GM06990 (cell line): ENCODE results near the gene OR2H2.

Experiments
- DNase-seq: peaks from one replicate; pipeline ENCODE4 v3.0.0-alpha.2; 2011; ENCODE audit not compliant: insufficient read length; ENCODE audit errors: extremely low read depth
- H3K27me3 ChIP-seq: replicated peaks from 2 replicates; pipeline ENCODE4 v1.6.0; 2011; ENCODE audit warnings: low read length; ENCODE audit not compliant: control insufficient read depth, insufficient read depth
- H3K36me3 ChIP-seq: 2 replicates; pipeline ENCODE4 v1.5.1; 2011; ENCODE audit warnings: low read length; ENCODE audit not compliant: control insufficient read depth, insufficient read depth
- H3K4me3 ChIP-seq: replicated peaks from 2 replicates; pipeline ENCODE4 v1.5.1; 2011; ENCODE audit warnings: low read depth, mild to moderate bottlenecking, control low read depth, low read length
- TF ChIP-seq, protein P1 (sequence below): IDR thresholded peaks from 2 replicates; pipeline ENCODE4 v1.5.1; 2011; ENCODE audit warnings: low read length, control low read depth, mild to moderate bottlenecking, inconsistent platforms; ENCODE audit not compliant: insufficient read depth, poor library complexity, severe bottlenecking

The OR2H2 gene

GRCh38 chr6:29602564-29603361 is 17.8 kb downstream of the OR2H2 start:
- Histone ChIP-seq H3K4me3 (no peak overlapping the region), H3K36me3 (no peaks in the 10 kb centered on the region), H3K27me3 (peaks cover under 1% of the 10 kb centered on the region)
- TF ChIP-seq, protein P1, sequence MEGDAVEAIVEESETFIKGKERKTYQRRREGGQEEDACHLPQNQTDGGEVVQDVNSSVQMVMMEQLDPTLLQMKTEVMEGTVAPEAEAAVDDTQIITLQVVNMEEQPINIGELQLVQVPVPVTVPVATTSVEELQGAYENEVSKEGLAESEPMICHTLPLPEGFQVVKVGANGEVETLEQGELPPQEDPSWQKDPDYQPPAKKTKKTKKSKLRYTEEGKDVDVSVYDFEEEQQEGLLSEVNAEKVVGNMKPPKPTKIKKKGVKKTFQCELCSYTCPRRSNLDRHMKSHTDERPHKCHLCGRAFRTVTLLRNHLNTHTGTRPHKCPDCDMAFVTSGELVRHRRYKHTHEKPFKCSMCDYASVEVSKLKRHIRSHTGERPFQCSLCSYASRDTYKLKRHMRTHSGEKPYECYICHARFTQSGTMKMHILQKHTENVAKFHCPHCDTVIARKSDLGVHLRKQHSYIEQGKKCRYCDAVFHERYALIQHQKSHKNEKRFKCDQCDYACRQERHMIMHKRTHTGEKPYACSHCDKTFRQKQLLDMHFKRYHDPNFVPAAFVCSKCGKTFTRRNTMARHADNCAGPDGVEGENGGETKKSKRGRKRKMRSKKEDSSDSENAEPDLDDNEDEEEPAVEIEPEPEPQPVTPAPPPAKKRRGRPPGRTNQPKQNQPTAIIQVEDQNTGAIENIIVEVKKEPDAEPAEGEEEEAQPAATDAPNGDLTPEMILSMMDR = peak; percentile 30
- no peak for DNase-seq

DNA sequence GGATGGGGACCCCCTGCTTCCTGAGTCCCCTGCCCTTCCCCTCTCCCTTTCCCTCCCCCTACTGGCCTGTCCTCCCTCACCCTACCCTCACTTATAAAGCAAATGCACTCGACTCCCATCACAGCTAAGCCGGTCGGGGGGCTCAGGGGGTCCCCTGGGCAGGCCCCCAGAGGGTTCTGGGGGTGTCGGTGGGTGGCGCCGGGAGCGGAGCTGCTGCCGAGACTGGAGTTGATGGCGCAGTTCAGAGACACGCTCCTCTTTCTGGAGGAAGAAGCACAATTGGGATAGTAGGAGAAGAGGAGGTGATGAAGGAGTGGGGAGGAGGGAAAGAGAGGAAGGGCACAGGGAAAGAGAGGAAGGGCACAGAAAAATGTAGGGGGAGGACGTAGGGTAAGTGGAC is 18.5 kb downstream of the OR2H2 start:
- H3K27me3 ChIP-seq = peaks cover 1% of the 10 kb centered on the region
- no peaks in the 10 kb centered on the region for H3K36me3 ChIP-seq
- H3K4me3 ChIP-seq = no peak overlapping the region
- TF ChIP-seq, protein P1 = no peak
- DNase-seq = no peak

GRCh38 chr6:29603930-29604329 is 19.0 kb downstream of the OR2H2 start:
- H3K27me3 ChIP-seq = peaks cover 1% of the 10 kb centered on the region
- no peak for DNase-seq
- H3K36me3 ChIP-seq = no peaks in the 10 kb centered on the region
- TF ChIP-seq, protein P1 = no peak
- no peak overlapping the region for H3K4me3 ChIP-seq

DNA sequence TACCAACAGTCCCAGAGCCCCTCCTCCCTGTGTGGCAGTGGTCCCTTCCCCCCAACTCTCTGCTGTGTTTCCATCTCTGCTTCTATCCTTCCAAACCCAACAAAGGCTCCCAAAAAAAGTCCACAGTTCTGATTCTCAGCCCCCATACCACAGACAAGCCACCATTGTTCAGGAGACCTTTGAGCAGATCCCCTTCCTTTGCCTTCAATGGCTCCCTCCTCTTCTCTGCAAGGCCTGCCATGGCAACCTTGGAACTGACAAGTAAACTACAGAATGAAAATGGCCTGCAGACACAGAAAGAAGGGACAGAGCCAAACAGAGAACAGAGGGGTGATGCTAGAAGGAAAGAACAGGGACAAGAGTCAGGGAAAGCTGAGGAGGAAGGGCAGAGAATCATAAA is 23.2 kb downstream of the OR2H2 start:
- Histone ChIP-seq H3K4me3 (no peak overlapping the region), H3K36me3 (no peaks in the 10 kb centered on the region), H3K27me3 (peaks cover 1% of the 10 kb centered on the region)
- DNase-seq = no peak
- TF ChIP-seq, protein P1 = no peak

GRCh38 chr6:29610540-29610939 is 25.6 kb downstream of the OR2H2 start:
- Histone ChIP-seq H3K4me3 (no peak overlapping the region), H3K36me3 (no peaks in the 10 kb centered on the region), H3K27me3 (peaks cover 1% of the 10 kb centered on the region)
- DNase-seq = no peak
- TF ChIP-seq, protein P1 = no peak
